Fibroblast of pulmonary artery (primary cell): ENCODE measurements around the gene BDH2.

ENCODE experiments used
- DNase-seq: peaks from one replicate; pipeline ENCODE4 v3.0.0-alpha.2; 2010; ENCODE audit warnings: low read depth
- H3K4me3 ChIP-seq: replicated peaks from 2 replicates; pipeline ENCODE4 v1.5.1; 2011; ENCODE audit warnings: low read depth, mild to moderate bottlenecking, control low read depth, low read length, moderate library complexity
- CTCF ChIP-seq: IDR thresholded peaks from 2 replicates; pipeline ENCODE4 v1.5.1; 2011; ENCODE audit warnings: mild to moderate bottlenecking, control low read depth, low read length, inconsistent platforms; ENCODE audit errors: missing control alignments

The BDH2 gene

GRCh38 chr4:103099691-103100392 is at the start of gene BDH2:
TSS of gene BDH2 (minus strand) at chr4:103099834. CDS start at chr4:103096254, 3,580 bp downstream.
- peak; percentile 68 for TF ChIP-seq CTCF
- H3K4me3 ChIP-seq = peak within 1 kb of the TSS; percentile 75
- DNase-seq = peak; percentile 98

GRCh38 chr4:103144926-103145325 is 45.3 kb upstream of the BDH2 start:
- DNase-seq = no peak
- no peak overlapping the region for H3K4me3 ChIP-seq
- TF ChIP-seq CTCF = no peak

- TF ChIP-seq CTCF = no peak
- peak; percentile 16 for DNase-seq
Measured at GRCh38 chr4:103137446-103137827, 37.8 kb upstream of the BDH2 start.

GRCh38 chr4:103136671-103137445 is 37.2 kb upstream of the BDH2 start:
- no peak for DNase-seq
- H3K4me3 ChIP-seq = no peak overlapping the region
- no peak for TF ChIP-seq CTCF

More at GRCh38 chr4:103137446-103137827, 37.8 kb upstream of the BDH2 start:
- no peak overlapping the region for H3K4me3 ChIP-seq

GRCh38 chr4:103129174-103129573 is 29.5 kb upstream of the BDH2 start:
- TF ChIP-seq CTCF = no peak
- no peak for DNase-seq
- no peak overlapping the region for H3K4me3 ChIP-seq

GRCh38 chr4:103126126-103126525 is 26.5 kb upstream of the BDH2 start:
- TF ChIP-seq CTCF = no peak
- DNase-seq = no peak
- no peak overlapping the region for H3K4me3 ChIP-seq
